HepG2 (cell line): ENCODE results near the gene LTA. TPM values are rescaled to one million over a fixed set of nuclear protein-coding genes. Genes with fewer than 3 reads are reported as not detected.

ENCODE experiments used
- ATAC-seq: fragments of 200-7000 bp; cut with Tn5 transposase; 3 replicates; pipeline ENCODE4 v1.9.1; 2020; ENCODE audit warnings: mild to moderate bottlenecking, moderate library complexity
- BruUV-seq: library from RNA; stranded (reverse); fragments of 400-500 nt; replicated peaks from 2 replicates; lab custom pipeline; 2021; lab: Mats Ljungman, UMichigan
- CTCF ChIA-PET: fragments of 300-600 bp; formaldehyde crosslinking; extraction: SDS; loops from one replicate; lab custom pipeline; 2021; ENCODE audit warnings: low total read pairs, inconsistent platforms, low intra/inter-chr PET ratio; lab: Yijun Ruan, JAX
- POLR2A ChIA-PET: fragments of 350-600 bp; sonication (Branson Sonifier 250); formaldehyde crosslinking; loops from one replicate; lab custom pipeline; 2020; ENCODE audit warnings: antibody characterized with exemption, inconsistent platforms; lab: Yijun Ruan, JAX
- DNase-seq: peaks from one replicate; pipeline ENCODE4 v3.0.0-alpha.2; 2015; ENCODE audit warnings: low spot score
- FAIRE-seq: peaks from 3 replicates; lab custom pipeline; 2011; peaks lifted over from hg19 to GRCh38; lab: Jason Lieb, UNC
- H2AFZ ChIP-seq: one replicate; pipeline ENCODE4 v1.6.1; 2011; ENCODE audit warnings: low read length, inconsistent platforms
- H3K27ac ChIP-seq: fragments of 300-600 bp; 3 replicates; pipeline ENCODE4 v1.8.0; 2011; ENCODE audit warnings: mixed run types, mild to moderate bottlenecking, mixed read lengths, low read length, inconsistent platforms; ENCODE audit not compliant: insufficient read depth; ENCODE audit errors: extremely low read length
- H3K27me3 ChIP-seq, 2 experiments: fragments of 200-600 bp in 1 of 2; 2 replicates in 1 of 2; 3 replicates in 1 of 2; pipeline versions ENCODE4 v1.6.0 to v1.8.0; 2011; ENCODE audit warnings: low read length in 2 of 2, mild to moderate bottlenecking in 2 of 2, moderate library complexity in 2 of 2, inconsistent platforms in 1 of 2; ENCODE audit not compliant: insufficient read depth in 2 of 2, control insufficient read depth in 1 of 2
- H3K36me3 ChIP-seq, 2 experiments: fragments of 200-600 bp in 1 of 2; replicated peaks in 1 of 2; 2 replicates in 1 of 2; 3 replicates in 1 of 2; pipeline versions ENCODE4 v1.5.1 to v1.8.0; 2011; ENCODE audit warnings: low read length in 2 of 2, inconsistent platforms in 1 of 2; ENCODE audit not compliant: insufficient read depth in 2 of 2, control insufficient read depth in 1 of 2
- H3K4me1 ChIP-seq: 2 replicates; pipeline ENCODE4 v1.5.1; 2012; ENCODE audit warnings: low read length, inconsistent platforms; ENCODE audit not compliant: insufficient read depth
- H3K4me2 ChIP-seq: 2 replicates; pipeline ENCODE4 v1.6.0; 2011; ENCODE audit warnings: low read depth, low read length, inconsistent platforms
- H3K4me3 ChIP-seq, 3 experiments: fragments of 200-600 bp in 1 of 3; sonication (generic), shearing (Covaris generic) in 1 of 3; replicated peaks in 1 of 3; 2 replicates each; pipeline ENCODE4 v1.5.1; 2011 to 2016; ENCODE audit warnings: low read length in 3 of 3, inconsistent platforms in 2 of 3, low read depth in 2 of 3, mild to moderate bottlenecking in 2 of 3, control low read depth in 1 of 3, mixed read lengths in 1 of 3; ENCODE audit not compliant: insufficient read depth in 1 of 3
- H3K79me2 ChIP-seq: one replicate; pipeline ENCODE4 v1.6.1; 2011; ENCODE audit warnings: low read length, inconsistent platforms; ENCODE audit not compliant: insufficient read depth
- H3K9ac ChIP-seq: 2 replicates; pipeline ENCODE4 v1.6.0; 2011; ENCODE audit warnings: mild to moderate bottlenecking, low read depth, low read length, inconsistent platforms; ENCODE audit not compliant: insufficient read depth
- H3K9me3 ChIP-seq: 2 replicates; pipeline ENCODE4 v1.5.1; 2012; ENCODE audit warnings: mild to moderate bottlenecking, low read length
- H4K20me1 ChIP-seq: 2 replicates; pipeline ENCODE4 v1.6.0; 2011; ENCODE audit warnings: inconsistent platforms, mild to moderate bottlenecking, low read length, moderate library complexity; ENCODE audit not compliant: insufficient read depth
- PRMT3 ChIP-seq: sonication (generic); formaldehyde crosslinking; IDR thresholded peaks from 2 replicates; pipeline ENCODE4 v1.8.1; 2022; ENCODE audit warnings: low read depth, mild to moderate bottlenecking, moderate library complexity, missing genetic modification reagents, borderline replicate concordance
- SMAD1 ChIP-seq: sonication (generic); formaldehyde crosslinking; IDR thresholded peaks from 2 replicates; pipeline ENCODE4 v1.4.0; 2020; ENCODE audit warnings: missing genetic modification reagents, low read depth, mild to moderate bottlenecking, borderline replicate concordance
- ZNF800 ChIP-seq: sonication (generic); formaldehyde crosslinking; IDR thresholded peaks from 2 replicates; pipeline ENCODE4 v1.4.0; 2020; ENCODE audit warnings: missing genetic modification reagents
- WGBS: methylation state at CpG from one replicate; pipeline ENCODE4 v1.1.6; 2017; ENCODE audit warnings: low lambda C conversion rate; 5-methylcytosine and 5-hydroxymethylcytosine counted together
- in situ Hi-C: cut with HindIII; loops from 2 replicates; pipeline ENCODE4 v1.10.0; 2017; ENCODE audit warnings: low pct_unique_long_range_greater_than_20kb; ENCODE audit not compliant: extremely low pct_ligation_motif_present
- intact Hi-C: fragments of 100-400 bp; cut with micrococcal nuclease; formaldehyde crosslinking; loops from one replicate; pipeline ENCODE4 v1.10.0; 2022; ENCODE audit not compliant: unreplicated experiment
- polyA plus RNA-seq, 8 experiments: library from polyadenylated mRNA; depleted of rRNA in 3 of 8; stranded (reverse) in 7 of 8; unstranded in 1 of 8; fragments of >200 nt; fragmentation: Illumina TruSeq in 4 of 8; extraction: Trizol in 4 of 8; gene quantifications; 2 replicates each; pipeline versions ENCODE4 v1.2.1 to v1.2.3, GENCODE V29; 2011 to 2016; ENCODE audit warnings: low read depth in 4 of 8, missing spikeins in 1 of 8, mixed read lengths in 1 of 8; ENCODE audit not compliant: insufficient read depth in 1 of 8
- total RNA-seq, 5 experiments: library from RNA; depleted of rRNA; stranded (reverse); fragments of >200 nt; fragmentation: Illumina TruSeq; extraction: Trizol; gene quantifications; 2 replicates each; pipeline ENCODE4 v1.2.3, GENCODE V29; 2016; ENCODE audit warnings: low read depth in 1 of 5
- TF ChIP-seq, protein P1 (sequence below): sonication (generic); formaldehyde crosslinking; IDR thresholded peaks from 2 replicates; pipeline ENCODE4 v1.4.0; 2020; ENCODE audit warnings: mild to moderate bottlenecking, missing genetic modification reagents
- TF ChIP-seq, protein P2 (sequence below): sonication (generic); formaldehyde crosslinking; IDR thresholded peaks from 2 replicates; pipeline ENCODE4 v1.4.0; 2020; ENCODE audit warnings: missing genetic modification reagents, borderline replicate concordance

Gene LTA
- total and polyA plus RNA-seq, 2 of the 13 experiments (the other 11 are each of a cell fraction or from before 2014, with no cell fraction given), result 0.09 TPM; not detected in 1

GRCh38 chr6:31545291-31545690, 26.8 kb upstream of the LTA start (continued):
- no peak for TF ChIP-seq SMAD1 (CRISPR knock-in tag)

GRCh38 chr6:31546339-31546957, 25.6 kb upstream of the LTA start, which contains the start of gene ATP6V1G2:
Gene ATP6V1G2, minus strand, starts transcription at chr6:31546608. Its CDS starts 49 bp downstream, at chr6:31546559.
- peaks cover 23% of the 10 kb centered on the region for H3K79me2 ChIP-seq
- H4K20me1 ChIP-seq, result no peaks in the 10 kb centered on the region
- no peaks in the 10 kb centered on the region for H3K9me3 ChIP-seq
- H3K4me3 ChIP-seq, result peak within 1 kb of the TSS; percentile 74 to 93 (median 76)
- FAIRE-seq, result peak; percentile 68
- H3K4me1 ChIP-seq, result peaks cover 43% of the 10 kb centered on the region
- in situ Hi-C loops, result loop anchor here (5.0 kb wide), 1 partner anchor 51 kb away; no protein-coding TSS in a partner anchor
- ATAC-seq, result peak; percentile 84
- CTCF ChIA-PET, result interaction anchor here (1.0 to 3.6 kb wide), 3 partner anchors 34 to 53 kb away, joined by 5 to 84 read pairs (median 10); no protein-coding TSS in a partner anchor
- 13% methylated on average over 11 of the region's 11 CpGs for whole genome bisulfite sequencing
- peak within 1 kb of the TSS; percentile 91 for H3K4me2 ChIP-seq
- H3K36me3 ChIP-seq, result peaks cover 3 to 6% of the 10 kb centered on the region in 2 experiments
- peak; percentile 92 for DNase-seq
- BruUV-seq, result no TSS peak
- intact Hi-C loops, result loop anchor here (1.0 to 10.0 kb wide), 4 partner anchors 36 to 108 kb away; partner anchors contain the start of genes APOM, BAG6 and LTB
- H3K27ac ChIP-seq, result peak within 1 kb of the TSS; percentile 64
- peak within 1 kb of the TSS; percentile 81 for H2AFZ ChIP-seq
- POLR2A ChIA-PET, result interaction anchor here (0.5 to 4.6 kb wide), 8 partner anchors 28 to 288 kb away, joined by 3 to 36 read pairs (median 5); partner anchors contain the start of genes APOM, BAG6 and TNF
- H3K9ac ChIP-seq, result peak within 1 kb of the TSS; percentile 79
- no peaks in the 10 kb centered on the region; a peak in 1 of 5 replicates for H3K27me3 ChIP-seq
- TF ChIP-seq PRMT3 (CRISPR knock-in tag) (no peak), ZNF800 (CRISPR knock-in tag) (no peak)
- TF ChIP-seq, protein P1, sequence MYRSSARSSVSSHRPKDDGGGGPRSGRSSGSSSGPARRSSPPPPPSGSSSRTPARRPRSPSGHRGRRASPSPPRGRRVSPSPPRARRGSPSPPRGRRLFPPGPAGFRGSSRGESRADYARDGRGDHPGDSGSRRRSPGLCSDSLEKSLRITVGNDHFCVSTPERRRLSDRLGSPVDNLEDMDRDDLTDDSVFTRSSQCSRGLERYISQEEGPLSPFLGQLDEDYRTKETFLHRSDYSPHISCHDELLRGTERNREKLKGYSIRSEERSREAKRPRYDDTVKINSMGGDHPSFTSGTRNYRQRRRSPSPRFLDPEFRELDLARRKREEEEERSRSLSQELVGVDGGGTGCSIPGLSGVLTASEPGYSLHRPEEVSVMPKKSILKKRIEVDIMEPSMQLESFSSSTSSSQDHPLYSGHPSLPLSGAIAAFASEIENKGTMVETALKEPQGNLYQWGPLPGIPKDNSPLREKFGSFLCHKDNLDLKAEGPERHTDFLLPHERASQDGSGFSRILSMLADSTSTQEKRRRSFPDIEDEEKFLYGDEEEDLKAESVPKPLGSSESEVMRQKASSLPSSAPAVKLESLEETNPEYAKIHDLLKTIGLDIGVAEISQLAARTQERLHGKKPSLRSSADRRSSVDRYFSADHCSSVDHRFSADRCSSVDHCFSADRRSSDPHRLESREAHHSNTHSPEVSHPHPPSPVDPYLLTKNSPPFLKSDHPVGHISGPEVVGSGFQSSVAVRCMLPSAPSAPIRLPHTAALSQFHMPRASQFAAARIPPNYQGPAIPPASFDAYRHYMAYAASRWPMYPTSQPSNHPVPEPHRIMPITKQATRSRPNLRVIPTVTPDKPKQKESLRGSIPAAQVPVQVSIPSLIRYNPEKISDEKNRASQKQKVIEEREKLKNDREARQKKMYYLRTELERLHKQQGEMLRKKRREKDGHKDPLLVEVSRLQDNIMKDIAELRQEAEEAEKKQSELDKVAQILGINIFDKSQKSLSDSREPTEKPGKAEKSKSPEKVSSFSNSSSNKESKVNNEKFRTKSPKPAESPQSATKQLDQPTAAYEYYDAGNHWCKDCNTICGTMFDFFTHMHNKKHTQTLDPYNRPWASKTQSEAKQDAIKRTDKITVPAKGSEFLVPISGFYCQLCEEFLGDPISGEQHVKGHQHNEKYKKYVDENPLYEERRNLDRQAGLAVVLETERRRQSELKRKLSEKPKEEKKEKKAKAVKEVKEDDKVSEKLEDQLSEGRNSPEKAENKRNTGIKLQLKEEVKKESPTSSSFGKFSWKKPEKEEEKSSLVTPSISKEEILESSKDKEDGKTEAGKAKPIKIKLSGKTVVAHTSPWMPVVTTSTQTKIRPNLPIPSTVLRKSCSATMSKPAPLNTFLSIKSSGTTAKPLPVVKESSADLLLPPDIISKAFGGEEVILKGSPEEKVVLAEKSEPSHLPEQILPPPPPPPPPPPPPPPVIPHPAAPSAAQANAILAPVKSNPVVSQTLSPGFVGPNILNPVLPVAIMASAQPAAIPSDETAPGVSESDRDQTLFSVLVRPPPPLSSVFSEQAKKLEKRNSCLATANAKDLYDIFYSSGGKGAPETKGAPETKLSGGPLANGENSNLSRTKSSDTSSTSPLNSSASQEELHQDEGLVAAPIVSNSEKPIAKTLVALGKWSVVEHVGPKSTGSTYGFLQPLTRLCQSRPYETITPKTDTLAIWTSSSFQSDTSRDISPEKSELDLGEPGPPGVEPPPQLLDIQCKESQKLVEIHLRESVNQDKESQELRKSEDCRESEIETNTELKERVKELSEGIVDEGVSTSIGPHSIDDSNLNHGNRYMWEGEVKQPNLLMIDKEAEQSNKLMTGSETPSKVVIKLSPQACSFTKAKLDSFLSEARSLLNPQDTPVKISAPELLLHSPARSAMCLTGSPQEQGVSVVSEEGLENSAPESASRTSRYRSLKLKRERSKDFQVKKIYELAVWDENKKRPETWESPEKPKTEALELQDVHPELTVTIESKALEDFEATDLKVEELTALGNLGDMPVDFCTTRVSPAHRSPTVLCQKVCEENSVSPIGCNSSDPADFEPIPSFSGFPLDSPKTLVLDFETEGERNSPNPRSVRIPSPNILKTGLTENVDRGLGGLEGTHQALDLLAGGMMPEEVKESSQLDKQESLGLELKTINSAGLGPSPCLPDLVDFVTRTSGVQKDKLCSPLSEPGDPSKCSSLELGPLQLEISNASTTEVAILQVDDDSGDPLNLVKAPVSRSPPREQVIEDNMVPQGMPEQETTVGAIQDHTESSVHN, result no peak
- TF ChIP-seq, protein P2, sequence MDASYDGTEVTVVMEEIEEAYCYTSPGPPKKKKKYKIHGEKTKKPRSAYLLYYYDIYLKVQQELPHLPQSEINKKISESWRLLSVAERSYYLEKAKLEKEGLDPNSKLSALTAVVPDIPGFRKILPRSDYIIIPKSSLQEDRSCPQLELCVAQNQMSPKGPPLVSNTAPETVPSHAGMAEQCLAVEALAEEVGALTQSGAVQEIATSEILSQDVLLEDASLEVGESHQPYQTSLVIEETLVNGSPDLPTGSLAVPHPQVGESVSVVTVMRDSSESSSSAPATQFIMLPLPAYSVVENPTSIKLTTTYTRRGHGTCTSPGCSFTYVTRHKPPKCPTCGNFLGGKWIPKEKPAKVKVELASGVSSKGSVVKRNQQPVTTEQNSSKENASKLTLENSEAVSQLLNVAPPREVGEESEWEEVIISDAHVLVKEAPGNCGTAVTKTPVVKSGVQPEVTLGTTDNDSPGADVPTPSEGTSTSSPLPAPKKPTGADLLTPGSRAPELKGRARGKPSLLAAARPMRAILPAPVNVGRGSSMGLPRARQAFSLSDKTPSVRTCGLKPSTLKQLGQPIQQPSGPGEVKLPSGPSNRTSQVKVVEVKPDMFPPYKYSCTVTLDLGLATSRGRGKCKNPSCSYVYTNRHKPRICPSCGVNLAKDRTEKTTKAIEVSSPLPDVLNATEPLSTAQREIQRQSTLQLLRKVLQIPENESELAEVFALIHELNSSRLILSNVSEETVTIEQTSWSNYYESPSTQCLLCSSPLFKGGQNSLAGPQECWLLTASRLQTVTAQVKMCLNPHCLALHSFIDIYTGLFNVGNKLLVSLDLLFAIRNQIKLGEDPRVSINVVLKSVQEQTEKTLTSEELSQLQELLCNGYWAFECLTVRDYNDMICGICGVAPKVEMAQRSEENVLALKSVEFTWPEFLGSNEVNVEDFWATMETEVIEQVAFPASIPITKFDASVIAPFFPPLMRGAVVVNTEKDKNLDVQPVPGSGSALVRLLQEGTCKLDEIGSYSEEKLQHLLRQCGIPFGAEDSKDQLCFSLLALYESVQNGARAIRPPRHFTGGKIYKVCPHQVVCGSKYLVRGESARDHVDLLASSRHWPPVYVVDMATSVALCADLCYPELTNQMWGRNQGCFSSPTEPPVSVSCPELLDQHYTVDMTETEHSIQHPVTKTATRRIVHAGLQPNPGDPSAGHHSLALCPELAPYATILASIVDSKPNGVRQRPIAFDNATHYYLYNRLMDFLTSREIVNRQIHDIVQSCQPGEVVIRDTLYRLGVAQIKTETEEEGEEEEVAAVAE (CRISPR knock-in tag), result no peak
